Heart left ventricle (tissue), 13 donors: ENCODE data around the gene MRPL53.

ENCODE experiments used
- CTCF ChIP-seq, 12 donors: fragments of 200-600 bp; sonication (generic) in 4 of 12; IDR thresholded peaks; one replicate each; pipeline versions ENCODE4 v1.5.0 to v1.8.0; 2018 to 2022; ENCODE audit warnings: antibody characterized with exemption in 12 of 12, mild to moderate bottlenecking in 5 of 12
- POLR2A ChIP-seq, 2 donors: fragments of 450-650 bp; IDR thresholded peaks; one replicate each; pipeline ENCODE4 v1.6.1; 2017; ENCODE audit warnings: antibody characterized with exemption in 2 of 2, mild to moderate bottlenecking in 2 of 2, moderate library complexity in 2 of 2
- donor health status: ischemic (EF 13 %, LVEDD 7.1; RV severe dilation, severe dysfunction).
- donor health status: DM: no; HTN: yes; CAD: no.
- donor health status: DM: no; HTN: no; CAD: no.
- donor health status: ischemic (EF 25% LVEDD 6.9; RV normal size, moderate dysfunction).
- donor health status: ischemic (EF 25% LVEDD 5.7; RV mildly dilated, moderate dysfunction).
- donor health status: ischemic (EF 35%, LVEDD 5.7; RV mildly dilated, moderate dysfunction).
- donor health status: nonischemic (EF 11% LVEDD 7.7; RV severe dilation, severe dysfunction).
- donor health status: DM: yes; HTN: yes; CAD: no.
- donor health status: PGD.
- donor health status: ischemic (EF 29% LVEDD 5.4; RV normal size, mild dysfunction).
- donor health status: nonischemic (EF 23%, LVEDD 6.1; RV moderate dilation, normal function).

GRCh38 chr2:74430502-74430901 lies 42.0 kb downstream of the MRPL53 start:
- no peak for TF ChIP-seq CTCF (IDR thresholded peaks at IDR 0.05)
- TF ChIP-seq POLR2A (IDR thresholded peaks at IDR 0.05): no peak
